ENCODE measurements around the gene TMEM245. TPM values are rescaled to one million over a fixed set of nuclear protein-coding genes. Genes with fewer than 3 reads are reported as not detected.

The TMEM245 gene
- total RNA-seq, 2 donors from 2014 or later, result 23.9 to 26.7 TPM

DNA sequence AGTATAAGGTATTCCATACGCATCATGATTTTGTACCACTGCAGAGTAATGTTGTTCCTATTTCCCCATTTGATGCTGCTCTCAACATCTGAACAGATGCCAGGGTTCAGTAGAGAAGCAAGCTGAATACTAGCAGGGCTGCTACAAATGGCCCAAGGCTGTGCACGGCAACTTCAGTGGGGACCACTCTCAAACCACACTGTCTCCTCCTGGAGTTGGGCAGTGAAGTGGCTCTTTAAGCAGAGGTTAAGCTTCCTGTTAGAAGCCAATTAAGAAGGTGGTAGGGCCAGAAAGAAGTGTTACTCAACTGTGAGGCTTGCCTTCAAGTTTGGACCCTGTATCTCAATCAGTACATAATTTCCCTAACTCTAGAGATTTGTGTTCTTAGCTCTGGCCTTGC is 32.0 kb downstream of the TMEM245 start:
- Mint-ChIP-seq H3K9me3 (no peaks in the 10 kb centered on the region), H3K27me3 (no peaks in the 10 kb centered on the region), H3K36me3 (peaks cover 23% of the 10 kb centered on the region), H3K4me3 (no peak overlapping the region), H3K27ac (no peak overlapping the region), H3K4me1 (ENCODE audit: low read depth in 2 of 2) (peaks cover 5 to 13% of the 10 kb centered on the region in 2 donors)
- ATAC-seq, result no peak
- DNase-seq (ENCODE audit: low spot score), result no peak

DNA sequence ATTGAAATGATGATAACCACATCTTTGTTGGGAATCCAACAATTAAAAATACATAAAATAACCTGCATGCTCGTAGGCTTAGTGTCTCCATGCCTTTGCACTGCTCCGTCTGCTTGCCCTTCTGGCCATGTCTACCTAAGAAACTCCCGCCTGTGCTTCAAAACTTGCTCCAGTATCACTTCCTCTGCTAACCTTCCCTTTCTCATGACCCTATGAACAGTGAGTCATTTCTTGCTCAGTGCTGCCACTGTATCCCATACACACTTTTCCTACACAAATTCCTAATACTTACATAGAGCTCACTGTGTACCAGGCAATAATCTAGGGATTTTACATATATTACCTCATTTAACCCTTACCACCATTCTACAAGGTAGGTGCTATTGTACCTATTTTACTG is 33.5 kb downstream of the TMEM245 start:
- Mint-ChIP-seq H3K9me3 (no peaks in the 10 kb centered on the region), H3K4me1 (ENCODE audit: low read depth in 2 of 2) (peaks cover 0 to 4% of the 10 kb centered on the region in 2 donors), H3K4me3 (no peak overlapping the region), H3K36me3 (peaks cover 14% of the 10 kb centered on the region), H3K27ac (no peak overlapping the region), H3K27me3 (no peaks in the 10 kb centered on the region)
- DNase-seq (ENCODE audit: low spot score), result no peak
- ATAC-seq, result no peak

DNA sequence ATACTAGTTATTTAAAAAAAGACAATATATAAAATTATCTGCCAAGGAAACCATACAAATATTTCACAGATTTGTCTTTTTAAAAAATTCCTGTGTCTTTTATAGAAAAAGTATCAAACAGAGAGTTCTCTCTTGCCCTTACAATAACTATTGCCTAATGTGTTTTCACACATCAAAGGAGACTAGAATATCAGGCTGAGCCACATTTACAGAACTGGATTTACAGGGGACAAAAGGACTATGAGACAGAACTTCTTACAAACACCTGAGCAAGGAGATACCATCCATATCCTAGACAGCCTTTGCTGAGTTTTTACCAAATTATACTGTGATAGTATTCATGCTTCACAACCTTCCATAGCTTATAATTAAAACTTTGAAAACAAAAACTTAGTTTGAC is 34.2 kb downstream of the TMEM245 start:
- no peaks in the 10 kb centered on the region for H3K27me3 Mint-ChIP-seq
- H3K4me3 Mint-ChIP-seq, result no peak overlapping the region
- H3K9me3 Mint-ChIP-seq, result no peaks in the 10 kb centered on the region
- no peak for DNase-seq (ENCODE audit: low spot score)
- no peak overlapping the region for H3K27ac Mint-ChIP-seq
- peaks cover 0 to 4% of the 10 kb centered on the region in 2 donors for H3K4me1 Mint-ChIP-seq (ENCODE audit: low read depth in 2 of 2)
- H3K36me3 Mint-ChIP-seq, result peaks cover 10% of the 10 kb centered on the region
- ATAC-seq, result no peak

DNA sequence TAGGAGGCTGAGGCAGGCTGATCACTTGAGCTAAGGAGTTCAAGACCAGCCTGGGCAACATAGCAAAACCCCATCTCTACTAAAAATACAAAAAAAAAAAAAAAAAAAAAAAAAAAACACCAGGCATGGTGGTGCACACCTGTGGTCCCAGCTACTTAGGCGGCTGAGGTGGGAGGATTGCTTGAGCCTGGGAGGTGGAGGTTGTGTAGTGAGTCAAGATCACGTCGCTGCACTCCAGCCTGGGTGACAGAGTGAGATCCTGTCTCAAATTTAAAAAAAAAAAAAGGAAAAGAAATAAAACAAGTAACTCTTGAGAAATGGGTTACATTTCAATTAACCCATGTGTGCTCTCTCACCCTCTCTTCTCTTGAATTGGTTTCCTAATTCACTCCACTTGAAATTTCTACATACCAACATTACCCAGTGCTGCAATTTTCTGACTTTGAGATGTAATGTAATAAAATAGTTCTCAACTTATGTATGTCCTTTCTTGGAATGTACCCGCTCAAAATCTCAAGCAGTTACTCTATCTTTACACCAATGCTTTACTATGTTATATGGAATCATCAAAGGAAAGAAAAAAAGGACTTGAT is 35.8 kb downstream of the TMEM245 start:
- Mint-ChIP-seq H3K9me3 (no peaks in the 10 kb centered on the region), H3K27me3 (no peaks in the 10 kb centered on the region), H3K4me1 (ENCODE audit: low read depth in 2 of 2) (peaks cover 0 to 4% of the 10 kb centered on the region in 2 donors), H3K36me3 (peaks cover 24% of the 10 kb centered on the region), H3K4me3 (no peak overlapping the region), H3K27ac (no peak overlapping the region)
- ATAC-seq, result no peak
- DNase-seq (ENCODE audit: low spot score), result no peak

DNA sequence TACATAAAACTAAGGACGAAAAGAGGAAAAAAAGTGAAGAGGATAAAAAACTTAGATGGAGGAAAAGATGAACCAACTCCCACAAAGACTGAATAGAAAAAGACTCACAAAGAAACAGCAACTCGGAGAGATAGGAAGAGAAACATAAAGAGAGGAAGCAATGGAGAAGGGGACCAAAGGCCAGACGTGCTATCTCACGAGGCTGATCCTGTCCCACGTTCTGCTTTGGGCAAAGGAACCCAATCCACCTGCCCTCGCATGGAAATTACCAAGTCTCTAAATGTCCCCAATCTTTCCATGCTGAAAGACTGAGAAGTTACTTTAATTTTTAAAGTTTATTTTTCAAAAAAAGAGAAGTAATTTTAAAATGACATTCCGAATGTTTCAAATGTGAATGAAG is 36.6 kb downstream of the TMEM245 start:
- H3K27me3 Mint-ChIP-seq, result no peaks in the 10 kb centered on the region
- H3K27ac Mint-ChIP-seq, result no peak overlapping the region
- peaks cover 31% of the 10 kb centered on the region for H3K36me3 Mint-ChIP-seq
- ATAC-seq (no peak), DNase-seq (ENCODE audit: low spot score) (no peak)
- no peak overlapping the region for H3K4me3 Mint-ChIP-seq
- peaks cover 0 to 4% of the 10 kb centered on the region in 2 donors for H3K4me1 Mint-ChIP-seq (ENCODE audit: low read depth in 2 of 2)
- no peaks in the 10 kb centered on the region for H3K9me3 Mint-ChIP-seq

DNA sequence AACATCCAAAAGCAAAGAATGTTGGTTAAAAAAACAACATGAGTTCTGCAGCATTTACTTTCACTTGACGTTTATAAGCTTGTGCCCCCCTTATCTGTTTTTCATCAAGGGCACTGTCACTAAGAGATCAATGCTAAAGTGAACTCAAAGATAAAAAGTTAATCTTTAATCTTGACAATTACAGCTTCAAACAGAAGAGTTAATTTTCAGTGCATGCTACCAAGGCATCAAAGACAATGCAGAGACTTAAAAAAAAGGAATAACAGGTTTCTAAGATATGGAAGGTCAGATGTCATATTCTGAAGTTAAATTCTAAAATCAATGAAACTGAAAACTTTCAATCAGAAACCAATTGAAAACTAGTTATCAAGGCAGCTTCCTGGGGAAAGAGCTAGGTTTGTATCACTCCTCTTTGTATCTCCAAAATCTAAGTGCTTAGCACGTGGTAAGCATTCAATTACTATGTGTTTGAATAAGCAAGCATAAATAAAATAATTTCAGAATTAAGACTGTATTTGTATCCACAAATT is 37.6 kb downstream of the TMEM245 start:
- no peak overlapping the region for H3K4me3 Mint-ChIP-seq
- no peaks in the 10 kb centered on the region for H3K27me3 Mint-ChIP-seq
- peaks cover 25% of the 10 kb centered on the region for H3K36me3 Mint-ChIP-seq
- ATAC-seq (no peak), DNase-seq (ENCODE audit: low spot score) (no peak)
- no peak overlapping the region for H3K27ac Mint-ChIP-seq
- no peaks in the 10 kb centered on the region for H3K9me3 Mint-ChIP-seq
- H3K4me1 Mint-ChIP-seq (ENCODE audit: low read depth in 2 of 2), result peaks cover 0 to 4% of the 10 kb centered on the region in 2 donors

DNA sequence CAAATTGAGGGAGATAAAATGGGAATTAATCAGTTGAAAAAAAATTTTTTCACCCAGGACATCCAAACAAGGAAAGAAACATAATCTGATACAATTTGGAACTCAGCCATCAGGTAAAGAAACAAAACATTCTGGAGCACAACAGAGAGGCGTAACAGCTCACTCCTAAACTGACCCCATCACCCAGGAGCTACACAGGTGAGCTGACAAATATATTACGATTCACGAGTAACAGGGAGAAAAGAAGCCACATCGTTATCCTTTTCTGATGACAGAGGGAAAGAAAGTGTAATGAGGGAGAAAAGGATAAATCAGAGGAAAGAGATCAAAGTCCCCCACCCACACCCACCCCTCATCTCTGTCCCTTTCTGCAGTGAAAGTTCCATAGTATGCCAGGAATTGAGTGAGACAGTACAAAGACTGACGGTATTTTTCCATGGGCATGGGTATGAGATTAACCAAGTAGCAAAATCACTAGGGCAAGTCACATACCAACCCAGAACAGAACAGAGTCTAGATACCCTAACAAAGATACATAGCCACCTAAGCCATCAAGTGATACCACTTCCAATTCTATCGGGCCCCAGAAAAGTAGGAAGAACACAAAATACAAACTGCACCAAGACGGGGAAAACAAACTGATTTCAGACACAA is 45.4 kb downstream of the TMEM245 start:
- ATAC-seq, result no peak
- no peaks in the 10 kb centered on the region for H3K27me3 Mint-ChIP-seq
- H3K4me1 Mint-ChIP-seq (ENCODE audit: low read depth in 2 of 2), result no peaks in the 10 kb centered on the region
- no peaks in the 10 kb centered on the region for H3K9me3 Mint-ChIP-seq
- no peak for DNase-seq (ENCODE audit: low spot score)
- peaks cover 18% of the 10 kb centered on the region for H3K36me3 Mint-ChIP-seq
- H3K4me3 Mint-ChIP-seq, result no peak overlapping the region
- H3K27ac Mint-ChIP-seq, result no peak overlapping the region

DNA sequence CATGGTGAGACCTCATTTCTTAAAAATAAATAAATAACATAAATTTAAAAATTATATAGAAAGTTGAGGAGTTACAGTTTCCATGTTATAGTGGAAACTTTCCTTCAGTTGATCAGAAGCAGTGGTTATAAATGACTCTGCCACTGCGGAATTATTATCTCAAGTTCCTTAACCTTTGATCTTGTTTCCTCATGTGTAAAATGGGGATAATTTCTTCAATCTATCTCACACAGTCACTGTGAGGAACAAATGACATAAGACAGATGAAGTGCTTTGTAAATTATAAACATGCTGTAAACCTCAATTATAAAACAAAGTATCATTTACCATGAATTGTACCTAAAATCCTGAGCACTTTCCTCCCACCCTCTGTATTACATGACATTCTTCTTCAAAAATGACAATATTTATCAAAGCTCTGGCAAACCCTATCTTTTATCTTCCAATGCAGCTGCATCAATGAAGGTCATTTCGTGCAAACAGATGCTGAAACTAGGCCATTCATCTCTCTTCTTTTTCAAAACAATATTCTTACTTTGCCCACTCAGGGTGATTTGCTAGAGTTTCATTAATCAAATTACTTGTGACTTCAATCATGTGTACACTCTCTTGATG is 46.8 kb downstream of the TMEM245 start:
- no peak for DNase-seq (ENCODE audit: low spot score)
- no peak for ATAC-seq
- Mint-ChIP-seq H3K27me3 (no peaks in the 10 kb centered on the region), H3K9me3 (no peaks in the 10 kb centered on the region), H3K27ac (no peak overlapping the region), H3K4me1 (ENCODE audit: low read depth in 2 of 2) (no peaks in the 10 kb centered on the region), H3K4me3 (no peak overlapping the region), H3K36me3 (peaks cover 6% of the 10 kb centered on the region)

DNA sequence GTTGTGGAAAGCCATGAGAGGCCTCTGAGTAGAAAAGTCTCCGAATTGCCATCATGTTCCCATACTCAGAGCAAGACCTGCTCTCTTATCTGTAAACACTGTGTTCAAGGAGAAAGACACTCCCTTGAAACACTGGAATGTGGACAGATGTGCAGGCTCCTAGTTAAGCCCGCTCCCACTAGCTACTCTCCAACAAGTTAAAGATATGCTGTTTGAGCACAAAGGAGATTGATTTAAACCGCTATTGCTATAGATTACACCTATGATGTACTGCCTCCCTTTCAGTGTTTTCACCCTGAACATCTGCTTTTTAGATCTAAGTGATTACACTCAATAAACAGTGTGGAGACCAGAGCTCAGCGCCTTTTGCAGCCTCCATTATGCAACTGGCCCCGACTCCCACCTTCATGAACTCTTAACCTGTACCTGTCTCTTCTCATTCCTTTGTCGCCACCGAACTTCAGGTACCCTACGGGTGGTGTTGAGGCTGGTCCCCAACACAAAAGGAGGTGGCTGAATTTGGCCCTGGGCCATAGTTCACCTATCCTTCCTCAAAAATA is 47.5 kb downstream of the TMEM245 start:
- Mint-ChIP-seq H3K27me3 (no peaks in the 10 kb centered on the region), H3K27ac (no peak overlapping the region), H3K36me3 (peaks cover 6% of the 10 kb centered on the region), H3K4me3 (no peak overlapping the region), H3K9me3 (no peaks in the 10 kb centered on the region), H3K4me1 (ENCODE audit: low read depth in 2 of 2) (no peaks in the 10 kb centered on the region)
- no peak for DNase-seq (ENCODE audit: low spot score)
- ATAC-seq, result no peak

DNA sequence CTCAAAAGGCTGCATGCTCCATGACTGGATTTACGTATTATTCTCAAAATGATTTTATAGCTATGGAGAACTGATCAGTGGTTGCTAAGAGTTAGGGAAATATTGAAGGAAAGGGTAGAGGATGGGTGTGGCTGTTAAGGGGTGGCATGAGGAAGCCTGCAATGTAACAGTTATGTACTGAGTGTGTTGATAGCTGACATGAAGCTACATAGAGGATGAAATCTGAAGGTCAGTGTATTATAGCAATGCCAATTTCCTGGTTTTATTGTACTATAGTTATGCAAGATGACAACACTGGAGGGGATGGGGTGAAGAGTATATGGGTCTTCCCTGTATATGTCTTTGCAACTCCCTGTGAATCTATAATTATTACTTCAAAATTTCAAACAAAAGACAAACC is 51.0 kb downstream of the TMEM245 start:
- H3K36me3 Mint-ChIP-seq, result peaks cover 9% of the 10 kb centered on the region
- DNase-seq (ENCODE audit: low spot score) (no peak), ATAC-seq (no peak)
- H3K27ac Mint-ChIP-seq, result no peak overlapping the region
- no peaks in the 10 kb centered on the region for H3K4me1 Mint-ChIP-seq (ENCODE audit: low read depth in 2 of 2)
- no peaks in the 10 kb centered on the region for H3K27me3 Mint-ChIP-seq
- no peaks in the 10 kb centered on the region for H3K9me3 Mint-ChIP-seq
- no peak overlapping the region for H3K4me3 Mint-ChIP-seq

DNA sequence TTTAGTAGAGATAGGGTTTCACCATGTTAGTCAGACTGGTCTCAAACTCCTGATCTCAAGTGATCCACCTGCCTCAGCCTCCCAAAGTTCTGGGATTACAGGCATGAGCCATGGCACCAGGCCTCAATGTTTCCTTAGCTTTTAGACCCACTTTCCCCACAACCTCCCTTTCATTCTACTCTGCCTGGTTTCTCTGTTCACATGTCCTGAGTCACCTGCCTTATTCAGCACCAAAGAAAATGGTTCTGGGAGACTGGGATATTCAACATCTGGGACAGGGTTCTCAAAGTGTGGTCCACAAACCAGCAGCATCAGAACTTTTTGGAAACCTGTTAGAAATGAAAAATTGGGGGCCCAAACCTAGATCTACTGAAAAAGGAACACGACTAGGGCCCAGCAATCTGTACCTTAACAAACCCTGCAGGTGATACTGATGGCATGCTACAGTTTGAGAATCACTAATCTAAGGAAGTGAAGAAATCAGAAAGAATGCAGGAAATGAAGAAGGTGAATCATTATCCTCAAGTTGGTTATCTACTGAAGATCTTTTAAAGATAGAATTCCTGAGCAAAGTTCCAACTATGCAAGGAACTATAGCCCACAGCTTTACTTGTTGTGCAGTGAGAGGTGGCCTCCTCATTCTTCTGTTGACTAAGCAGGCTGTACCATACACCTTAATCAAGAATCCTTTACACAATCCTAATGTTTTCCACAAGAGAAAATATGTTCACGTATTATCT is 54.6 kb downstream of the TMEM245 start:
- no peak for ATAC-seq
- peaks cover 14% of the 10 kb centered on the region for H3K36me3 Mint-ChIP-seq
- no peaks in the 10 kb centered on the region for H3K9me3 Mint-ChIP-seq
- H3K27ac Mint-ChIP-seq, result no peak overlapping the region
- H3K27me3 Mint-ChIP-seq, result no peaks in the 10 kb centered on the region
- H3K4me1 Mint-ChIP-seq (ENCODE audit: low read depth in 2 of 2), result no peaks in the 10 kb centered on the region
- no peak for DNase-seq (ENCODE audit: low spot score)
- H3K4me3 Mint-ChIP-seq, result no peak overlapping the region

DNA sequence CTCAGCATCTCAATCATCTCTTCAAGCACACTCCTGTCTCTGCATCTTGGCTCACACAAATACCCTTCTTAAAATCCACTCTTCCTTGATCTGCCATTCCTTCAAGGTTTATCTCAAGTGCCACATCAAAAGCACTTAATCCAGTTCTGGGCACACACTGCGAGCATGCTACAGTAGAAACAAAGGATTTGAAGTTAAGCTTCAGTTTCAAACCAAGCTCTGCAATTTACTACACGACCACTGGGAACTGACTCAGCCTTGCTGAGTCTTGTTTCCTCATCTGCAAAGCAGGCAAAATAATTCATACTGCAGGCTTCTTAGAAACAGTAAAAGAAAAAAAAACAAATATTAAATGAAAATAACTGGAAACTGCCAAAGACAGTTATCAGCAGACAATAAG is 56.0 kb downstream of the TMEM245 start:
- Mint-ChIP-seq H3K4me3 (no peak overlapping the region), H3K9me3 (no peaks in the 10 kb centered on the region), H3K27ac (no peak overlapping the region), H3K36me3 (peaks cover 19% of the 10 kb centered on the region), H3K4me1 (ENCODE audit: low read depth in 2 of 2) (no peaks in the 10 kb centered on the region), H3K27me3 (no peaks in the 10 kb centered on the region)
- DNase-seq (ENCODE audit: low spot score) (no peak), ATAC-seq (no peak)

DNA sequence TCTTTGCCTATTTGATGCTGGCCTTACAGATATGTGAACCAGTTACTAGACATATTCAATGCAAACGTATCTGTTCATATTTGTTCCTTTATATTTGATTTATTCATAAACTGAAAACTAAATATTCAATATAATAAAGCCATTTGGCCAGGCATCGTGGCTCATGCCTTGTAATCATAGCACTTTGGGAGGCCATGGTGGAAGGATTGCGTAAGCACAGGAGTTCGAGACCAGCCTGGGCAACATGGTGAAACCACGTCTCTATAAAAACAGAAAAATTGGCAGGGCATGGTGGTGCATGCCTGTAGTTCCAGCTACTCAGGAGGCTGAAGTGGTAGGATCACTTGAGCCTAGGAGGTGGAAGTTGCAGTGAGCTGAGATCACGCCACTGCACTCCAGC is 57.2 kb downstream of the TMEM245 start:
- H3K36me3 Mint-ChIP-seq, result peaks cover 19% of the 10 kb centered on the region
- no peak overlapping the region for H3K27ac Mint-ChIP-seq
- no peak for ATAC-seq
- H3K27me3 Mint-ChIP-seq, result no peaks in the 10 kb centered on the region
- no peaks in the 10 kb centered on the region for H3K9me3 Mint-ChIP-seq
- H3K4me3 Mint-ChIP-seq, result no peak overlapping the region
- no peak for DNase-seq (ENCODE audit: low spot score)
- H3K4me1 Mint-ChIP-seq (ENCODE audit: low read depth in 2 of 2), result no peaks in the 10 kb centered on the region

DNA sequence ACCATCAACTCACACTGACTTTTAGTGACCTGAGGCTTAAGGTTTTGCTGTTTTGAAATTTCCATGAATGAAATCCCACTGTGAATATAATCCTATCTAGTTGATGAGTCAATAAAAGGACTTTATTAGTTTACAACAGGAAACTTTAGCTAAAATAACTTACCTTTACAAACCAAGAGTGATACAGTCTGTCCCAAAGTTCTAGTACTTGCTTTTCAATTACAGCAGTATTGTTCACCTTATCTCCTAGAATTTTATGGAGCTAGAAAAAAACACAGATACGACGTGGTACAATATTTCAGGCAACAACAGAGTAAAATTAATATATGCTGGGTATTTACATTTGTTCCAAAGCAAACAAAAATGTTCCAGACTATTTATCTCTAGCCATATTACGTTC is 59.6 kb downstream of the TMEM245 start:
- Mint-ChIP-seq H3K27ac (no peak overlapping the region), H3K4me3 (no peak overlapping the region), H3K9me3 (no peaks in the 10 kb centered on the region), H3K27me3 (no peaks in the 10 kb centered on the region), H3K36me3 (peaks cover 26% of the 10 kb centered on the region), H3K4me1 (ENCODE audit: low read depth in 2 of 2) (no peaks in the 10 kb centered on the region)
- ATAC-seq (no peak), DNase-seq (ENCODE audit: low spot score) (no peak)
